LNCAP (cell line): ENCODE measurements around the gene OVOL2.

ENCODE experiments used
- TF ChIP-seq, protein P1 (sequence below): fragments of 450-650 bp; IDR thresholded peaks from 2 replicates; pipeline ENCODE4 v1.5.1; 2017; ENCODE audit warnings: mild to moderate bottlenecking

Gene OVOL2

DNA sequence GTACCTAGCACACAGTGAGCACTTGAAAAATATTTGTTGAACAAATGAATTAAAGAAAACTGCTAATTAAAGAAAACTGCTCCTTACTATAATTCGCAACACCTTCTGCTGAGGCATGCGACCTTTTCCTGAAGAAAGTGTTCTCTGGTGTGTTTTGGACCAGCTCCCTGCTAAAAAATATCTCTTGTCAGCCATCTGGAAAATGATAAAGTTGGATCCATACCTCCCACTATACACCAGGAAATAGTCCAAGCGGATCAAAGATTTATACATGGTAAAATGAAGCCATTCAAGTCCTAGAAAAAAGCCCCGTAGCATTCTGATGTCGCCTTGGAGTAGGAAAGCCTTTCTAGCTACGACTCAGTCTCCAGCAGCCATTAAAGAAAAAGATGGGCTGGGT is 43.3 kb downstream of the OVOL2 start:
- TF ChIP-seq, protein P1, sequence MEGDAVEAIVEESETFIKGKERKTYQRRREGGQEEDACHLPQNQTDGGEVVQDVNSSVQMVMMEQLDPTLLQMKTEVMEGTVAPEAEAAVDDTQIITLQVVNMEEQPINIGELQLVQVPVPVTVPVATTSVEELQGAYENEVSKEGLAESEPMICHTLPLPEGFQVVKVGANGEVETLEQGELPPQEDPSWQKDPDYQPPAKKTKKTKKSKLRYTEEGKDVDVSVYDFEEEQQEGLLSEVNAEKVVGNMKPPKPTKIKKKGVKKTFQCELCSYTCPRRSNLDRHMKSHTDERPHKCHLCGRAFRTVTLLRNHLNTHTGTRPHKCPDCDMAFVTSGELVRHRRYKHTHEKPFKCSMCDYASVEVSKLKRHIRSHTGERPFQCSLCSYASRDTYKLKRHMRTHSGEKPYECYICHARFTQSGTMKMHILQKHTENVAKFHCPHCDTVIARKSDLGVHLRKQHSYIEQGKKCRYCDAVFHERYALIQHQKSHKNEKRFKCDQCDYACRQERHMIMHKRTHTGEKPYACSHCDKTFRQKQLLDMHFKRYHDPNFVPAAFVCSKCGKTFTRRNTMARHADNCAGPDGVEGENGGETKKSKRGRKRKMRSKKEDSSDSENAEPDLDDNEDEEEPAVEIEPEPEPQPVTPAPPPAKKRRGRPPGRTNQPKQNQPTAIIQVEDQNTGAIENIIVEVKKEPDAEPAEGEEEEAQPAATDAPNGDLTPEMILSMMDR: no peak

DNA sequence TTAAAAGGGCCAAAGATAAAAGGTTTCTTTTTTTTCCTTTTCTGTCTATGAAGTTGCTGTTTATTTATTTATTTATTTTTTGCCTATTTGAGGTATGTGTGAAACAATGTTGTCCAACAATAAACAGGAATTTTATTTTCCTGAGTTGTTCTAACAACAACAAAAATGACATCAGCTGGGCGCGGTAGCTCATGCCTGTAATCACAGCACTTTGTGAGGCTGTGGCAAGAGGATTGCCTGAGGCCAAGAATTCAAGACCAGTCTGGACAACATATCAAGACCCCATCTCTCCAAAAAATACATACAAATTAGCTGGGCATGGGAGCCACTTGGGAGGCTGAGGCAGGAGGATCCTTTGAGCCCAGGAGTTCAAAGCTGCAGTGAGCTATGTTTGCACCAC is 44.8 kb downstream of the OVOL2 start:
- TF ChIP-seq, protein P1: no peak

DNA sequence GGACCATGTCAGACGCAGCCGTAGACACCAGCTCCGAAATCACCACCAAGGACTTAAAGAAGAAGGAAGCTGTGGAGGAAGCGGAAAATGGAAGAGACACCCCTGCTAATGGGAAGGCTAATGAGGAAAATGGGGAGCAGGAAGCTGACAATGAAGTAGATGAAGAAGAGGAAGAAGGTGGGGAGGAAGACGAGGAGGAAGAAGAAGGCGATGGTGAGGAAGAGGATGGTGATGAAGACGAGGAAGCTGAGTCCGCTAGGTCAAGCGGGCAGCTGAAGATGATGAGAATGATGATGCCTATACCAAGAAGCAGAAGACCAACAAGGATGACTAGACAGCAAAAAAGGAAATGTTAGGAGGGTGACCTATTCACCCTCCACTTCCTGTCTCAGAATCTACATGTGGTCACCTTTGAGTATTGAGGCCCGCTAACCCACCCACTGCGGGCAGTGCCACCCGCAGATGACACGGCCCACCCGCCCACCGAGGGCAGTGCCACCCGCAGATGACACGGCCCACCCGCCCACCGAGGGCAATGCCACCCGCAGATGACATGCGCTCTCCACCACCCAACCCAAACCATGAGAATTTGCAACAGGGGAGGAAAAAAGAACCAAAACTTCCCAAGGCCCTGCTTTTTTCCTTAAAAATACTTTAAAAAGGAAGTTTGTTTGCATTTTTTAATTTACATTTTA is 45.6 kb downstream of the OVOL2 start:
- TF ChIP-seq, protein P1: no peak

DNA sequence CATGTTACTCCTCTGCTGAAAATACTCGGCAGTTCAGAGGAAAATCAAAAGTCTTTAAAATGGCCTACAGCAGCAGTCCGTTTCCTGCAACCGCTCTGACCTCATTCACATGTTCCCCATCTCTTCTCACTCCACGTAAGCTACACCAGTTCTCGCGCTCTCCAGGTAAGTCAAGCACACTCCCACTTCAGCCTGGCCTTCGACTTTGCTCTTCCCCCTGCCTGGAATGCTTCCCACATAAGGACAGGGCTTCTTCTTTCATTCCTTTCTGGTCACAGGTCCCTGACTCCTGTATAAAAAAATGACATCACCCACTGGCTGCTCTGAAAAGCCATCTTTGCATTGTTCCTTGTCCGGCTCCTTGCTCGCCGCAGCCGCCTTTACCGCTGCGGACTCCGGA is 46.2 kb downstream of the OVOL2 start:
- TF ChIP-seq, protein P1: no peak

DNA sequence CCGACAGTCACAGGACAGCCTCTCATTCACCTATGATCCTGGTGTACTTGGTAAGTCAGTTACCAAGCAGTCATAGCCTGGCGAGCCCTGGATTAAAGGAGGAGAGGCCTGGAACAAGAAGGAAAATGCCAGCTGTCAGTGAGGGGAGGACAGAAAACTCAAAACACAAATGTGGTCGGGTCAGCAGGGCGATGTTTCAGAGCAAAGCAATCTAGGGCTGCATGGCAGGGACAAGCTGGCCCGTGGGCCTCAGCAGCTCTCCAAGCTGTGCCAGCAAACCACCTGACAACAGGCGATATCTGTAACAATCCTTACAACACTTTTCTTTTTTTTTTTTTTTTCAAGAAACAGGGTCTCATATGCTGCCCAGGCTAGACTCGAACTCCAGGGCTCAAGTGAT is 48.6 kb downstream of the OVOL2 start:
- TF ChIP-seq, protein P1: no peak

DNA sequence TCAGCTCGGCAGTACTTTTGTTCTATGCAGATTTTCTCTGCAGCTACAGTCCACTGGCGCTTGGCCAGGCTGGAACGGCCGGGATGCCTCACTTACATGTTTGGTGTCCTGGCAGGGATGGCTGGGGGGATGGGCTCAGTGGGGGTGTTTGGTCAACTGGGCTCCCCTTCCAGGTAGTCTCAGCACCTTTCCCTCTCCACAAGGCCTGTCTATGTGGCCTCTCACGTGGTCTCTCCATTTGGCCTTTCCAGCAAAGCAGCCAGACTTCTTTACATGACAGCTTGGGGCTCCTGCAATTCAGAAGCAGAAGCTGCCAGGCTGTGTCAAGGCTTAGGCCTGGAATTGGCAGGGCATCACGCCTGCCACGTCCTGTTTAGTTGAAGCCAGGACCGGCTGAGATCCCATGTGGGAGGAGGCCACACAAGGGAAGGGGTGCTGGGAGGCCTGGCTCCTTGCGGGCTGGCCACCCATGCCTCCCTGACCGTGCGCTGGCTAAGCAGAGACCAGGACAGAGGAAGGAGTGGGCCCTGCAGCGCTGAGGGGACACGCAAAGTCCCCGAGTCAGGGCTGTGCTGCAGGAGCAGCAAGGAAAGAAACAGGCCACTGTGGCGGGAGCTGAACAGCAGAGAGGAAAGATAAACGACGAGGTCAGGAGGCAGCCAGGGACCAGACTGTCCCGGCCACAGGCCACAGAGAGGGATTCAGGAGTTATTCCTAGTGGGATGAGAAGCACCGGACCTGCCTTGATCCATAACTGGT is 50.0 kb downstream of the OVOL2 start:
- TF ChIP-seq, protein P1: no peak

DNA sequence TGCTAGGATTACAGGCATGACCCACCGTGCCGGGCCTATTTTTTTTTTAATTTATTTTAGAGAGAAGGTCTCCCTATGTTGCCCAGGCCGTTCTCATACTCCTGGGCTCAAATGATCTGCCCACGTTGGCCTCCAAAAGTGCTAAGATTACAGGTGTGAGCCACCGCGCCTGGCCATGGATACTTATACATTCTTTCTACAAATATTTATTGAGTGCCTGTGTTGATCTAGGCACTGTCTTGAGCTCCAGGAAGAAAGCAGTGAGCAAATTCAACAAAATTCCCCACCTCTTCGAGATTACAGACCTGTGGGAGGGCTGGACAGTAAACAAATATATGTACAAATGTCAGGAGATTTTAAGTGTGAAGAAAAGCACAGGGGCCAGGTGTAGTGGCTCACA is 51.0 kb downstream of the OVOL2 start:
- TF ChIP-seq, protein P1: no peak
